ENCODE measurements around the gene ROR1.

- TF ChIP-seq POLR2A (IDR thresholded peaks at IDR 0.05; ENCODE audit: low read length) (no peak), GATA1 (IDR thresholded peaks at IDR 0.05; ENCODE audit: low read depth, low read length) (no peak)
Measured at GRCh38 chr1:63747445-63747844, 26.4 kb upstream of the ROR1 start.
